WTC11 (cell line): ENCODE data around the gene GNG13. TPM values are rescaled to one million over a fixed set of nuclear protein-coding genes. Genes with fewer than 3 reads are reported as not detected.

Source experiments
- ATAC-seq: fragments of 200-7000 bp; cut with Tn5 transposase; 2 replicates; pipeline ENCODE4 v1.10.0; 2021; ENCODE audit warnings: mild to moderate bottlenecking, moderate library complexity
- CTCF ChIA-PET: fragments of 300-600 bp; sonication (Branson Sonifier 250); formaldehyde crosslinking; loops from one replicate; lab custom pipeline; 2021; ENCODE audit warnings: antibody characterized with exemption; lab: Charles Lee
- POLR2A ChIA-PET: fragments of 350-600 bp; sonication (Branson Sonifier 250); formaldehyde crosslinking; loops from one replicate; lab custom pipeline; 2021; ENCODE audit warnings: antibody characterized with exemption; lab: Charles Lee
- DNase-seq: peaks from one replicate; pipeline ENCODE4 v3.0.0; 2021; ENCODE audit warnings: low spot score
- H3K27ac Mint-ChIP-seq: 2 replicates; pipeline ENCODE4 v1.8.0; 2021; ENCODE audit warnings: mixed read lengths
- H3K27me3 Mint-ChIP-seq: 2 replicates; pipeline ENCODE4 v1.8.0; 2021; ENCODE audit warnings: low read depth, mild to moderate bottlenecking, moderate library complexity, mixed read lengths
- H3K36me3 Mint-ChIP-seq: 2 replicates; pipeline ENCODE4 v1.8.0; 2021; ENCODE audit warnings: mixed read lengths
- H3K4me1 Mint-ChIP-seq: 2 replicates; pipeline ENCODE4 v1.8.0; 2022; ENCODE audit warnings: mixed read lengths
- H3K4me3 Mint-ChIP-seq: 2 replicates; pipeline ENCODE4 v1.8.0; 2021; ENCODE audit warnings: mild to moderate bottlenecking, moderate library complexity, mixed read lengths
- H3K9me3 Mint-ChIP-seq: 2 replicates; pipeline ENCODE4 v1.8.0; 2021; ENCODE audit warnings: mixed read lengths
- GABPB1 ChIP-seq: sonication (generic); formaldehyde crosslinking; IDR thresholded peaks from 2 replicates; pipeline ENCODE4 v1.8.1; 2023; ENCODE audit warnings: mild to moderate bottlenecking, missing genetic modification reagents
- NFE2L1 ChIP-seq: sonication (generic); formaldehyde crosslinking; IDR thresholded peaks from 2 replicates; pipeline ENCODE4 v1.8.1; 2023; ENCODE audit warnings: missing genetic modification reagents
- NFYB ChIP-seq: sonication (generic); formaldehyde crosslinking; conservative IDR thresholded peaks from 2 replicates; pipeline ENCODE4 v1.8.0; 2022; ENCODE audit warnings: low read depth, missing genetic modification reagents
- SP1 ChIP-seq: sonication (generic); formaldehyde crosslinking; conservative IDR thresholded peaks from 2 replicates; pipeline ENCODE4 v1.8.1; 2022; ENCODE audit warnings: missing genetic modification reagents
- ZNF416 ChIP-seq: fragments of 250-450 bp; sonication (Bioruptor Pico); IDR thresholded peaks from 2 replicates; pipeline ENCODE4 v1.9.0; 2021; ENCODE audit warnings: mild to moderate bottlenecking, inconsistent platforms
- total RNA-seq: library from RNA; stranded (reverse); gene quantifications from 3 replicates; pipeline ENCODE4 v1.2.3, GENCODE V29; 2021
- TF ChIP-seq, protein P1 (sequence below): sonication (generic); formaldehyde crosslinking; IDR thresholded peaks from 2 replicates; pipeline ENCODE4 v1.8.1; 2023; ENCODE audit warnings: mild to moderate bottlenecking, moderate library complexity, missing genetic modification reagents
- TF ChIP-seq, protein P2 (sequence below): sonication (generic); formaldehyde crosslinking; IDR thresholded peaks from 2 replicates; pipeline ENCODE4 v1.8.1; 2022; ENCODE audit warnings: low read depth, mild to moderate bottlenecking, moderate library complexity, missing genetic modification reagents, borderline replicate concordance
- TF ChIP-seq, protein P3 (sequence below): sonication (generic); formaldehyde crosslinking; IDR thresholded peaks from 2 replicates; pipeline ENCODE4 v1.8.0; 2023; ENCODE audit warnings: missing genetic modification reagents
- TF ChIP-seq, protein P4 (sequence below): sonication (generic); formaldehyde crosslinking; IDR thresholded peaks from 2 replicates; pipeline ENCODE4 v1.8.1; 2022; ENCODE audit warnings: mild to moderate bottlenecking, missing genetic modification reagents, moderate library complexity, borderline replicate concordance
- TF ChIP-seq, protein P5 (sequence below): sonication (generic); formaldehyde crosslinking; IDR thresholded peaks from 2 replicates; pipeline ENCODE4 v1.8.0; 2022; ENCODE audit warnings: mild to moderate bottlenecking, missing genetic modification reagents
- TF ChIP-seq, protein P6 (sequence below): sonication (generic); formaldehyde crosslinking; IDR thresholded peaks from 2 replicates; pipeline ENCODE4 v1.8.1; 2023; ENCODE audit warnings: mild to moderate bottlenecking, missing genetic modification reagents, borderline replicate concordance
- TF ChIP-seq, protein P7 (sequence below): sonication (generic); formaldehyde crosslinking; IDR thresholded peaks from 2 replicates; pipeline ENCODE4 v1.8.1; 2022; ENCODE audit warnings: missing genetic modification reagents, borderline replicate concordance

GNG13 gene
- total RNA-seq, 1 experiment from 2014 or later: not detected

DNA sequence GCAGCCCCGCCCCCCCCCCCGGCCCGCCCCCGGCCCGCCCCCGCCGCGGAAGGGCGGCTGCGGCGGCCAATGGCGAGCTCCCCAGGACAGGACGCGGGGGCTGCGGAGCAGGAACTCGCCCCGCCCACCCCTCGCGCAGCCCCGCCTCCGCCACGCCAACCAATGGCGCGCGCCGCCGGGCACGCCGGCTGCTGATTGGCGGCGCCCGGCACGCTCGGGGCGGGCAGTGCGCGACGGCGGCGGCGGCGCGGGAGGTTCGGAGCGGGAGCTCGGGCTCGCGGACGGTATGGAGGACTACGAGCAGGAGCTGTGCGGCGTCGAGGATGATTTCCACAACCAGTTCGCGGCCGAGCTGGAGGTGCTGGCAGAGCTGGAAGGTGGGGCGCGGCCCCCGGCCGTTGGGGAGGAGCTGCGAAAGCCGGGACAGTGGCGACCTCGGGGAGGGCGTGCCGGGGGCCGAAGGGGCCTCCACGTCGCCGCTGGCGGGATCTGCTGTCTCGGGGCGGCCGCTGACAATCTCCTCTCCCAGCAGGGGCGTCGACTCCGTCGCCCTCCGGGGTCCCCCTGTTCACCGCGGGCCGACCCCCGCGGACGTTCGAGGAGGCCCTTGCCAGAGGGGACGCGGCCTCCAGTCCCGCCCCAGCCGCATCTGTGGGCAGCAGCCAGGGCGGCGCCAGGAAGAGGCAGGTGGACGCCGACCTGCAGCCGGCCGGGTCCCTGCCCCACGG is 12.0 kb downstream of the GNG13 start, which contains the start of gene CHTF18 (continued):
- TF ChIP-seq, protein P1, sequence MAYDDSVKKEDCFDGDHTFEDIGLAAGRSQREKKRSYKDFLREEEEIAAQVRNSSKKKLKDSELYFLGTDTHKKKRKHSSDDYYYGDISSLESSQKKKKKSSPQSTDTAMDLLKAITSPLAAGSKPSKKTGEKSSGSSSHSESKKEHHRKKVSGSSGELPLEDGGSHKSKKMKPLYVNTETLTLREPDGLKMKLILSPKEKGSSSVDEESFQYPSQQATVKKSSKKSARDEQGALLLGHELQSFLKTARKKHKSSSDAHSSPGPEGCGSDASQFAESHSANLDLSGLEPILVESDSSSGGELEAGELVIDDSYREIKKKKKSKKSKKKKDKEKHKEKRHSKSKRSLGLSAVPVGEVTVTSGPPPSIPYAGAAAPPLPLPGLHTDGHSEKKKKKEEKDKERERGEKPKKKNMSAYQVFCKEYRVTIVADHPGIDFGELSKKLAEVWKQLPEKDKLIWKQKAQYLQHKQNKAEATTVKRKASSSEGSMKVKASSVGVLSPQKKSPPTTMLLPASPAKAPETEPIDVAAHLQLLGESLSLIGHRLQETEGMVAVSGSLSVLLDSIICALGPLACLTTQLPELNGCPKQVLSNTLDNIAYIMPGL (CRISPR knock-in tag): no peak
- TF ChIP-seq, protein P2, sequence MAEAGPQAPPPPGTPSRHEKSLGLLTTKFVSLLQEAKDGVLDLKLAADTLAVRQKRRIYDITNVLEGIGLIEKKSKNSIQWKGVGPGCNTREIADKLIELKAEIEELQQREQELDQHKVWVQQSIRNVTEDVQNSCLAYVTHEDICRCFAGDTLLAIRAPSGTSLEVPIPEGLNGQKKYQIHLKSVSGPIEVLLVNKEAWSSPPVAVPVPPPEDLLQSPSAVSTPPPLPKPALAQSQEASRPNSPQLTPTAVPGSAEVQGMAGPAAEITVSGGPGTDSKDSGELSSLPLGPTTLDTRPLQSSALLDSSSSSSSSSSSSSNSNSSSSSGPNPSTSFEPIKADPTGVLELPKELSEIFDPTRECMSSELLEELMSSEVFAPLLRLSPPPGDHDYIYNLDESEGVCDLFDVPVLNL: no peak; the same call in 1 of the 2 replicates
- TF ChIP-seq GABPB1 (CRISPR knock-in tag) (no peak; the same call in 1 of the 2 replicates), SP1 (CRISPR knock-in tag) (peak; percentile 96), NFE2L1 (CRISPR knock-in tag) (0 out of 2 replicates have a peak, but pooled peaks have one; percentile 16), NFYB (peak; percentile 80)
- TF ChIP-seq, protein P3, sequence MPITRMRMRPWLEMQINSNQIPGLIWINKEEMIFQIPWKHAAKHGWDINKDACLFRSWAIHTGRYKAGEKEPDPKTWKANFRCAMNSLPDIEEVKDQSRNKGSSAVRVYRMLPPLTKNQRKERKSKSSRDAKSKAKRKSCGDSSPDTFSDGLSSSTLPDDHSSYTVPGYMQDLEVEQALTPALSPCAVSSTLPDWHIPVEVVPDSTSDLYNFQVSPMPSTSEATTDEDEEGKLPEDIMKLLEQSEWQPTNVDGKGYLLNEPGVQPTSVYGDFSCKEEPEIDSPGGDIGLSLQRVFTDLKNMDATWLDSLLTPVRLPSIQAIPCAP (CRISPR knock-in tag): no peak
- TF ChIP-seq, protein P4, sequence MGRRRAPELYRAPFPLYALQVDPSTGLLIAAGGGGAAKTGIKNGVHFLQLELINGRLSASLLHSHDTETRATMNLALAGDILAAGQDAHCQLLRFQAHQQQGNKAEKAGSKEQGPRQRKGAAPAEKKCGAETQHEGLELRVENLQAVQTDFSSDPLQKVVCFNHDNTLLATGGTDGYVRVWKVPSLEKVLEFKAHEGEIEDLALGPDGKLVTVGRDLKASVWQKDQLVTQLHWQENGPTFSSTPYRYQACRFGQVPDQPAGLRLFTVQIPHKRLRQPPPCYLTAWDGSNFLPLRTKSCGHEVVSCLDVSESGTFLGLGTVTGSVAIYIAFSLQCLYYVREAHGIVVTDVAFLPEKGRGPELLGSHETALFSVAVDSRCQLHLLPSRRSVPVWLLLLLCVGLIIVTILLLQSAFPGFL: no peak
- TF ChIP-seq, all 79 proteins: peak for 9

DNA sequence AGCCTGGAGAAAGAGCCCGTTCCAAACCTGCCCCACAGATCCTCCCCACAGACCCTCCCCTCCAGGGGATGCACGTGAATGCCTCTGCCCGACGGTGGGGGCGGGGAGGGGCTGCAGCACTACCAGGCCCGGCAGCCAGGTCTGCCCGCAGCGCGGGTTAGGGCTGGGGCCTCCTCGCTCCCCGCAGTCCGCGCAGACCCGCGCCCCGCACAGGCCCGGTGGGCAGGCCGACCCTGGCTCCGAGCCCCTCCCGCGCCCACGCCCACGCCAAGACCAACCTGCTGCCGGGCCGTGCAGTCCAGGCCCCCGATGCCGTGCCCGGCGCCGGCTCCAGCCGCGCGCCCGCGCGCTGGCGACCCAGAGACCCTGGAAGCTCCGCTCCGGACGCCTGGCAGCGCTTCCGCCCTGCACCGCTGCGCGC is 12.5 kb downstream of the GNG13 start, which contains the start of gene RPUSD1:
Gene RPUSD1 (minus strand): TSS at position 404 of the 421 bp plus-strand sequence. CDS start 644 bp downstream, outside the sequence.
- Mint-ChIP-seq H3K4me1 (no peaks in the 10 kb centered on the region), H3K4me3 (peak within 1 kb of the TSS; percentile 83), H3K9me3 (no peaks in the 10 kb centered on the region), H3K27me3 (no peaks in the 10 kb centered on the region), H3K27ac (no peak within 1 kb of the TSS; the same call in 1 of the 2 replicates), H3K36me3 (peaks cover 11% of the 10 kb centered on the region)
- TF ChIP-seq ZNF416 (CRISPR knock-in tag): 0 out of 2 replicates have a peak, but pooled peaks have one; percentile 31
- TF ChIP-seq, protein P5, sequence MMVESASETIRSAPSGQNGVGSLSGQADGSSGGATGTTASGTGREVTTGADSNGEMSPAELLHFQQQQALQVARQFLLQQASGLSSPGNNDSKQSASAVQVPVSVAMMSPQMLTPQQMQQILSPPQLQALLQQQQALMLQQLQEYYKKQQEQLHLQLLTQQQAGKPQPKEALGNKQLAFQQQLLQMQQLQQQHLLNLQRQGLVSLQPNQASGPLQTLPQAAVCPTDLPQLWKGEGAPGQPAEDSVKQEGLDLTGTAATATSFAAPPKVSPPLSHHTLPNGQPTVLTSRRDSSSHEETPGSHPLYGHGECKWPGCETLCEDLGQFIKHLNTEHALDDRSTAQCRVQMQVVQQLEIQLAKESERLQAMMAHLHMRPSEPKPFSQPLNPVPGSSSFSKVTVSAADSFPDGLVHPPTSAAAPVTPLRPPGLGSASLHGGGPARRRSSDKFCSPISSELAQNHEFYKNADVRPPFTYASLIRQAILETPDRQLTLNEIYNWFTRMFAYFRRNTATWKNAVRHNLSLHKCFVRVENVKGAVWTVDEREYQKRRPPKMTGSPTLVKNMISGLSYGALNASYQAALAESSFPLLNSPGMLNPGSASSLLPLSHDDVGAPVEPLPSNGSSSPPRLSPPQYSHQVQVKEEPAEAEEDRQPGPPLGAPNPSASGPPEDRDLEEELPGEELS: peak; percentile 44; the same call in 1 of the 2 replicates
- TF ChIP-seq, protein P6, sequence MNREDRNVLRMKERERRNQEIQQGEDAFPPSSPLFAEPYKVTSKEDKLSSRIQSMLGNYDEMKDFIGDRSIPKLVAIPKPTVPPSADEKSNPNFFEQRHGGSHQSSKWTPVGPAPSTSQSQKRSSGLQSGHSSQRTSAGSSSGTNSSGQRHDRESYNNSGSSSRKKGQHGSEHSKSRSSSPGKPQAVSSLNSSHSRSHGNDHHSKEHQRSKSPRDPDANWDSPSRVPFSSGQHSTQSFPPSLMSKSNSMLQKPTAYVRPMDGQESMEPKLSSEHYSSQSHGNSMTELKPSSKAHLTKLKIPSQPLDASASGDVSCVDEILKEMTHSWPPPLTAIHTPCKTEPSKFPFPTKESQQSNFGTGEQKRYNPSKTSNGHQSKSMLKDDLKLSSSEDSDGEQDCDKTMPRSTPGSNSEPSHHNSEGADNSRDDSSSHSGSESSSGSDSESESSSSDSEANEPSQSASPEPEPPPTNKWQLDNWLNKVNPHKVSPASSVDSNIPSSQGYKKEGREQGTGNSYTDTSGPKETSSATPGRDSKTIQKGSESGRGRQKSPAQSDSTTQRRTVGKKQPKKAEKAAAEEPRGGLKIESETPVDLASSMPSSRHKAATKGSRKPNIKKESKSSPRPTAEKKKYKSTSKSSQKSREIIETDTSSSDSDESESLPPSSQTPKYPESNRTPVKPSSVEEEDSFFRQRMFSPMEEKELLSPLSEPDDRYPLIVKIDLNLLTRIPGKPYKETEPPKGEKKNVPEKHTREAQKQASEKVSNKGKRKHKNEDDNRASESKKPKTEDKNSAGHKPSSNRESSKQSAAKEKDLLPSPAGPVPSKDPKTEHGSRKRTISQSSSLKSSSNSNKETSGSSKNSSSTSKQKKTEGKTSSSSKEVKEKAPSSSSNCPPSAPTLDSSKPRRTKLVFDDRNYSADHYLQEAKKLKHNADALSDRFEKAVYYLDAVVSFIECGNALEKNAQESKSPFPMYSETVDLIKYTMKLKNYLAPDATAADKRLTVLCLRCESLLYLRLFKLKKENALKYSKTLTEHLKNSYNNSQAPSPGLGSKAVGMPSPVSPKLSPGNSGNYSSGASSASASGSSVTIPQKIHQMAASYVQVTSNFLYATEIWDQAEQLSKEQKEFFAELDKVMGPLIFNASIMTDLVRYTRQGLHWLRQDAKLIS (CRISPR knock-in tag): no peak
- TF ChIP-seq, protein P7, sequence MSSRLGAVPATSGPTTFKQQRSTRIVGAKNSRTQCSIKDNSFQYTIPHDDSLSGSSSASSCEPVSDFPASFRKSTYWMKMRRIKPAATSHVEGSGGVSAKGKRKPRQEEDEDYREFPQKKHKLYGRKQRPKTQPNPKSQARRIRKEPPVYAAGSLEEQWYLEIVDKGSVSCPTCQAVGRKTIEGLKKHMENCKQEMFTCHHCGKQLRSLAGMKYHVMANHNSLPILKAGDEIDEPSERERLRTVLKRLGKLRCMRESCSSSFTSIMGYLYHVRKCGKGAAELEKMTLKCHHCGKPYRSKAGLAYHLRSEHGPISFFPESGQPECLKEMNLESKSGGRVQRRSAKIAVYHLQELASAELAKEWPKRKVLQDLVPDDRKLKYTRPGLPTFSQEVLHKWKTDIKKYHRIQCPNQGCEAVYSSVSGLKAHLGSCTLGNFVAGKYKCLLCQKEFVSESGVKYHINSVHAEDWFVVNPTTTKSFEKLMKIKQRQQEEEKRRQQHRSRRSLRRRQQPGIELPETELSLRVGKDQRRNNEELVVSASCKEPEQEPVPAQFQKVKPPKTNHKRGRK (CRISPR knock-in tag): no peak
- ATAC-seq (peak; percentile 12), DNase-seq (peak; percentile 52)
- CTCF ChIA-PET: interaction anchor here (0.9 to 3.0 kb wide), 22 partner anchors 12 to 315 kb away, joined by 3 to 22 read pairs (median 6); partner anchors contain the start of genes ANTKMT, CCDC78, CIAO3 and GNG13
- POLR2A ChIA-PET: interaction anchor here (0.7 to 2.7 kb wide), 7 partner anchors 9 to 93 kb away, joined by 3 to 12 read pairs (median 3); partner anchors contain the start of genes ANTKMT and GNG13
